H9 (cell line): ENCODE measurements around the gene KRTAP10-5. TPM values are rescaled to one million over a fixed set of nuclear protein-coding genes. Genes with fewer than 3 reads are reported as not detected.

ENCODE experiments used
- DNase-seq: peaks from one replicate; pipeline ENCODE4 v3.0.0-alpha.2; 2017
- H2AFZ ChIP-seq: one replicate; pipeline ENCODE4 v1.6.1; 2013; ENCODE audit warnings: mild to moderate bottlenecking, low read length, control low read depth, moderate library complexity
- H2AK5ac ChIP-seq: 2 replicates; pipeline ENCODE4 v1.6.1; 2013; ENCODE audit warnings: low read length, control low read depth, mixed read lengths; ENCODE audit not compliant: insufficient read length
- H2BK120ac ChIP-seq: one replicate; pipeline ENCODE4 v1.6.1; 2013; ENCODE audit warnings: low read depth, mild to moderate bottlenecking, low read length, control low read depth, inconsistent platforms; ENCODE audit not compliant: poor library complexity, severe bottlenecking
- H2BK12ac ChIP-seq: 2 replicates; pipeline ENCODE4 v1.6.1; 2013; ENCODE audit warnings: low read length, control low read depth, mixed read lengths, low read depth; ENCODE audit not compliant: insufficient read length
- H2BK15ac ChIP-seq: 2 replicates; pipeline ENCODE4 v1.6.1; 2013; ENCODE audit warnings: low read depth, low read length, control low read depth
- H2BK20ac ChIP-seq: one replicate; pipeline ENCODE4 v1.6.1; 2013; ENCODE audit warnings: low read depth, mild to moderate bottlenecking, low read length, control low read depth, inconsistent platforms; ENCODE audit not compliant: poor library complexity, severe bottlenecking
- H2BK5ac ChIP-seq: 2 replicates; pipeline ENCODE4 v1.6.1; 2013; ENCODE audit warnings: low read length, control low read depth, mixed read lengths; ENCODE audit not compliant: insufficient read length
- H3K14ac ChIP-seq: 2 replicates; pipeline ENCODE4 v1.6.1; 2013; ENCODE audit warnings: low read length, control low read depth; ENCODE audit not compliant: insufficient read depth
- H3K18ac ChIP-seq: 2 replicates; pipeline ENCODE4 v1.6.1; 2013; ENCODE audit warnings: low read depth, mild to moderate bottlenecking, mixed read lengths, low read length, control low read depth; ENCODE audit not compliant: insufficient read length
- H3K23ac ChIP-seq: 2 replicates; pipeline ENCODE4 v1.6.1; 2013; ENCODE audit warnings: low read length, control low read depth, mixed read lengths, low read depth; ENCODE audit not compliant: insufficient read length
- H3K23me2 ChIP-seq: 2 replicates; pipeline ENCODE4 v1.6.1; 2013; ENCODE audit warnings: low read depth, mild to moderate bottlenecking, mixed read lengths, low read length, control low read depth; ENCODE audit not compliant: insufficient read length, poor library complexity, severe bottlenecking
- H3K27ac ChIP-seq: 2 replicates; pipeline ENCODE4 v1.5.1; 2013; ENCODE audit warnings: low read length, control low read depth, mixed read lengths, low read depth; ENCODE audit not compliant: insufficient read length
- H3K27me3 ChIP-seq: 2 replicates; pipeline ENCODE4 v1.6.1; 2013; ENCODE audit warnings: low read length, control low read depth, inconsistent platforms; ENCODE audit not compliant: insufficient read depth
- H3K4ac ChIP-seq: 2 replicates; pipeline ENCODE4 v1.6.1; 2013; ENCODE audit warnings: low read depth, mild to moderate bottlenecking, control low read depth, inconsistent platforms, low read length, moderate library complexity
- H3K4me1 ChIP-seq: 2 replicates; pipeline ENCODE4 v1.6.1; 2013; ENCODE audit warnings: low read length, control low read depth, inconsistent platforms; ENCODE audit not compliant: insufficient read depth
- H3K4me2 ChIP-seq: 2 replicates; pipeline ENCODE4 v1.6.1; 2013; ENCODE audit warnings: low read length, control low read depth, mixed read lengths; ENCODE audit not compliant: insufficient read length, insufficient read depth
- H3K56ac ChIP-seq: 2 replicates; pipeline ENCODE4 v1.6.1; 2013; ENCODE audit warnings: low read depth, mild to moderate bottlenecking, mixed read lengths, low read length, control low read depth; ENCODE audit not compliant: insufficient read length
- H3K79me1 ChIP-seq: 2 replicates; pipeline ENCODE4 v1.6.1; 2013; ENCODE audit warnings: low read depth, mild to moderate bottlenecking, moderate library complexity, low read length, control low read depth, inconsistent platforms; ENCODE audit not compliant: insufficient read depth, poor library complexity, severe bottlenecking
- H3K79me2 ChIP-seq: 2 replicates; pipeline ENCODE4 v1.6.1; 2013; ENCODE audit warnings: low read length, control low read depth, inconsistent platforms; ENCODE audit not compliant: insufficient read depth
- H3K9ac ChIP-seq: 2 replicates; pipeline ENCODE4 v1.6.1; 2013; ENCODE audit warnings: low read length, control low read depth, mixed read lengths; ENCODE audit not compliant: insufficient read length; ENCODE audit errors: extremely low read depth
- H3K9me3 ChIP-seq: one replicate; pipeline ENCODE4 v1.6.1; 2013; ENCODE audit warnings: low read depth, low read length, inconsistent platforms; ENCODE audit not compliant: control insufficient read depth
- H3T11ph ChIP-seq: one replicate; pipeline ENCODE4 v1.6.1; 2013; ENCODE audit warnings: mild to moderate bottlenecking, low read length, control low read depth, inconsistent platforms
- H4K20me1 ChIP-seq: one replicate; pipeline ENCODE4 v1.6.1; 2013; ENCODE audit not compliant: control insufficient read depth, insufficient read length, insufficient read depth
- H4K5ac ChIP-seq: 2 replicates; pipeline ENCODE4 v1.6.1; 2013; ENCODE audit warnings: low read depth, mild to moderate bottlenecking, mixed read lengths, low read length, control low read depth; ENCODE audit not compliant: insufficient read length
- H4K8ac ChIP-seq: replicated peaks from 2 replicates; pipeline ENCODE4 v1.6.1; 2013; ENCODE audit warnings: low read length, control low read depth, mixed read lengths, low read depth; ENCODE audit not compliant: insufficient read length
- H4K91ac ChIP-seq: 2 replicates; pipeline ENCODE4 v1.6.1; 2013; ENCODE audit warnings: low read depth, mild to moderate bottlenecking, moderate library complexity, mixed read lengths, low read length, control low read depth; ENCODE audit not compliant: insufficient read length
- H3K27ac Mint-ChIP-seq, 3 experiments: 2 replicates in 2 of 3; 3 replicates in 1 of 3; pipeline ENCODE4 v1.8.0; 2020 to 2021; ENCODE audit warnings: mixed read lengths in 3 of 3, mild to moderate bottlenecking in 1 of 3, moderate library complexity in 1 of 3
- H3K27me3 Mint-ChIP-seq: 2 replicates; pipeline ENCODE4 v1.8.0; 2021; ENCODE audit warnings: low read depth, mild to moderate bottlenecking, moderate library complexity, mixed read lengths
- H3K36me3 Mint-ChIP-seq, 3 experiments: 2 replicates in 2 of 3; 3 replicates in 1 of 3; pipeline ENCODE4 v1.8.0; 2020 to 2021; ENCODE audit warnings: low read depth in 3 of 3, mixed read lengths in 3 of 3; ENCODE audit not compliant: insufficient read depth in 1 of 3
- H3K4me1 Mint-ChIP-seq, 2 experiments: 2 replicates each; pipeline ENCODE4 v1.8.0; 2020; ENCODE audit warnings: mixed read lengths in 2 of 2
- H3K4me3 Mint-ChIP-seq, 2 experiments: 2 replicates in 1 of 2; 3 replicates in 1 of 2; pipeline ENCODE4 v1.8.0; 2020 to 2021; ENCODE audit warnings: mild to moderate bottlenecking in 2 of 2, mixed read lengths in 2 of 2, moderate library complexity in 1 of 2
- H3K9me3 Mint-ChIP-seq, 2 experiments: 2 replicates in 1 of 2; 3 replicates in 1 of 2; pipeline ENCODE4 v1.8.0; 2020; ENCODE audit warnings: mild to moderate bottlenecking in 2 of 2, mixed read lengths in 2 of 2, moderate library complexity in 1 of 2
- WGBS: extraction: QIAGEN DNeasy Blood & Tissue Kit; methylation state at CpG from one replicate; pipeline ENCODE4 v1.1.7; 2013; ENCODE audit warnings: missing lambda C conversion rate, low lambda C conversion rate, mixed read lengths; ENCODE audit not compliant: insufficient read length; ENCODE audit errors: extremely low coverage; 5-methylcytosine and 5-hydroxymethylcytosine counted together
- total RNA-seq: library from RNA; stranded (reverse); gene quantifications from 2 replicates; pipeline ENCODE4 v1.2.1, GENCODE V29; 2021
- TF ChIP-seq, protein P1 (sequence below): fragments of 200-600 bp; sonication (generic); conservative IDR thresholded peaks from 3 replicates; pipeline ENCODE4 v1.8.0; 2021; ENCODE audit warnings: antibody characterized with exemption, mild to moderate bottlenecking

Gene KRTAP10-5
- total RNA-seq, 1 experiment from 2014 or later: not detected

DNA sequence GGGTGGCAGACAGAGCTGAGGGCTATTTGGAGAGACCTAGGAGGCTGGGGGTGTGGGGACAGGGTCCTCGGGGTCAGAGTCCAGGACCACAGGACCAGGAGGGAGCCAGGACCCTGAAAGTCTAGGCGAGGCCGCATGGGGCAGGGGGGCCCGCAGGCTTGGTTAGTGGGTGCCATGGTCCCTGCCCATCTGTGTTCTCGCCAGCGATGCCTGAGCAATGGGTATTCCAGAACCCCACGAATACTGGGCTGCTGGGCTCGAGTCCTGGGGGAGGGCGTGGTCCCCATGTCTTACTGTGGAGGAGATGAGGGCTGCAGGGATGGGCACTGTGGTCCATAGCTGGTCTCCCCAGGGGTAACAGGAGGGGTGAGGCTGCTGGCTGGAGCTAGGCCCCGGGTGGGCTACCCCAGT, 9.9 kb upstream of the KRTAP10-5 start:
- no peak overlapping the region for H2AFZ ChIP-seq
- no peak overlapping the region for H2BK20ac ChIP-seq
- no peak overlapping the region for H4K8ac ChIP-seq
- H3K27ac ChIP-seq: no peak overlapping the region
- H2BK120ac ChIP-seq: no peak overlapping the region
- peaks cover 27 to 32% of the 10 kb centered on the region in 2 experiments for H3K4me1 Mint-ChIP-seq
- no peaks in the 10 kb centered on the region for H4K20me1 ChIP-seq
- H3K4me1 ChIP-seq: no peaks in the 10 kb centered on the region; the same call in 1 of the 2 replicates
- 0 out of 2 replicates have a peak overlapping the region, but pooled peaks have one; percentile 33 for H3K14ac ChIP-seq
- no peak for DNase-seq
- H3K27me3 Mint-ChIP-seq: peaks cover 7% of the 10 kb centered on the region
- H3K79me1 ChIP-seq: no peaks in the 10 kb centered on the region
- no peak overlapping the region for H3K9ac ChIP-seq
- no peaks in the 10 kb centered on the region for H3K79me2 ChIP-seq
- no peak overlapping the region for H2AK5ac ChIP-seq
- H3K4me3 Mint-ChIP-seq: no peak overlapping the region
- H3T11ph ChIP-seq: no peak overlapping the region
- H3K18ac ChIP-seq: no peak overlapping the region
- no peaks in the 10 kb centered on the region for H3K23me2 ChIP-seq
- TF ChIP-seq, protein P1, sequence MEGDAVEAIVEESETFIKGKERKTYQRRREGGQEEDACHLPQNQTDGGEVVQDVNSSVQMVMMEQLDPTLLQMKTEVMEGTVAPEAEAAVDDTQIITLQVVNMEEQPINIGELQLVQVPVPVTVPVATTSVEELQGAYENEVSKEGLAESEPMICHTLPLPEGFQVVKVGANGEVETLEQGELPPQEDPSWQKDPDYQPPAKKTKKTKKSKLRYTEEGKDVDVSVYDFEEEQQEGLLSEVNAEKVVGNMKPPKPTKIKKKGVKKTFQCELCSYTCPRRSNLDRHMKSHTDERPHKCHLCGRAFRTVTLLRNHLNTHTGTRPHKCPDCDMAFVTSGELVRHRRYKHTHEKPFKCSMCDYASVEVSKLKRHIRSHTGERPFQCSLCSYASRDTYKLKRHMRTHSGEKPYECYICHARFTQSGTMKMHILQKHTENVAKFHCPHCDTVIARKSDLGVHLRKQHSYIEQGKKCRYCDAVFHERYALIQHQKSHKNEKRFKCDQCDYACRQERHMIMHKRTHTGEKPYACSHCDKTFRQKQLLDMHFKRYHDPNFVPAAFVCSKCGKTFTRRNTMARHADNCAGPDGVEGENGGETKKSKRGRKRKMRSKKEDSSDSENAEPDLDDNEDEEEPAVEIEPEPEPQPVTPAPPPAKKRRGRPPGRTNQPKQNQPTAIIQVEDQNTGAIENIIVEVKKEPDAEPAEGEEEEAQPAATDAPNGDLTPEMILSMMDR: no peak
- no peaks in the 10 kb centered on the region for H3K27me3 ChIP-seq
- no peaks in the 10 kb centered on the region for H3K36me3 Mint-ChIP-seq
- no peak overlapping the region for H3K4me2 ChIP-seq
- H3K56ac ChIP-seq: no peak overlapping the region
- H3K4ac ChIP-seq: no peak overlapping the region
- H2BK12ac ChIP-seq: no peak overlapping the region
- H2BK15ac ChIP-seq: no peak overlapping the region
- peaks cover 0 to 3% of the 10 kb centered on the region in 2 experiments; a peak in 2 of 5 replicates for H3K9me3 Mint-ChIP-seq
- H3K9me3 ChIP-seq: no peaks in the 10 kb centered on the region
- H2BK5ac ChIP-seq: no peak overlapping the region
- H4K5ac ChIP-seq: no peak overlapping the region
- H3K27ac Mint-ChIP-seq: no peak overlapping the region; a peak in 1 of 7 replicates
- H3K23ac ChIP-seq: no peak overlapping the region
- H4K91ac ChIP-seq: no peak overlapping the region
- no CpG with 5 or more reads among the region's 10 CpGs for WGBS
